Measurements from ENCODE around the gene TMEFF2. TPM values are rescaled to one million over a fixed set of nuclear protein-coding genes. Genes with fewer than 3 reads are reported as not detected.
A peak's percentile ranks its signal among the peaks of the same experiment; 100 is the strongest.

TMEFF2 gene
- total RNA-seq, 1 experiment from 2014 or later = not detected

GRCh38 chr2:192202373-192202772 lies 7.6 kb upstream of the TMEFF2 start:
- Mint-ChIP-seq H3K27ac (ENCODE audit: unreplicated experiment) (no peak overlapping the region), H3K4me3 (ENCODE audit: low read depth, unreplicated experiment) (no peak overlapping the region), H3K9me3 (ENCODE audit: low read depth, unreplicated experiment) (no peaks in the 10 kb centered on the region), H3K27me3 (ENCODE audit: unreplicated experiment) (no peaks in the 10 kb centered on the region), H3K4me1 (ENCODE audit: low read depth, unreplicated experiment) (no peaks in the 10 kb centered on the region), H3K36me3 (ENCODE audit: insufficient read depth, unreplicated experiment) (no peaks in the 10 kb centered on the region)
- CTCF ChIA-PET = interaction anchor here (0.7 kb wide), 1 partner anchor 23 kb away, joined by 3 read pairs; no protein-coding TSS in a partner anchor
- no peak for DNase-seq
- intact Hi-C loops (cut with micrococcal nuclease; ENCODE audit: unreplicated experiment) = no loop called here
- no TSS peak for BruUV-seq (replicated peaks)
- no peak for TF ChIP-seq CTCF (IDR thresholded peaks at IDR 0.05; ENCODE audit: unreplicated experiment)

- TF ChIP-seq CTCF (IDR thresholded peaks at IDR 0.05; ENCODE audit: unreplicated experiment) = no peak
- DNase-seq = no peak
- no peak overlapping the region for H3K27ac Mint-ChIP-seq (ENCODE audit: unreplicated experiment)
- H3K4me3 Mint-ChIP-seq (ENCODE audit: low read depth, unreplicated experiment) = no peak overlapping the region
- H3K4me1 Mint-ChIP-seq (ENCODE audit: low read depth, unreplicated experiment) = peaks cover 6% of the 10 kb centered on the region
- BruUV-seq (replicated peaks) = no TSS peak
- peaks cover 11% of the 10 kb centered on the region for H3K27me3 Mint-ChIP-seq (ENCODE audit: unreplicated experiment)
- CTCF ChIA-PET = no interaction called here
- no peaks in the 10 kb centered on the region for H3K9me3 Mint-ChIP-seq (ENCODE audit: low read depth, unreplicated experiment)
- intact Hi-C loops (cut with micrococcal nuclease; ENCODE audit: unreplicated experiment) = no loop called here
- H3K36me3 Mint-ChIP-seq (ENCODE audit: insufficient read depth, unreplicated experiment) = peaks cover 2% of the 10 kb centered on the region
These were observed 6.4 kb upstream of the TMEFF2 start for GRCh38 chr2:192201116-192201515.

- no peak for DNase-seq
- CTCF ChIA-PET = no interaction called here
These were observed 2.6 kb upstream of the TMEFF2 start for GRCh38 chr2:192197357-192197756.

GRCh38 chr2:192196421-192197194 lies 1.9 kb upstream of the TMEFF2 start:
- Mint-ChIP-seq H3K9me3 (ENCODE audit: low read depth, unreplicated experiment) (no peaks in the 10 kb centered on the region), H3K4me1 (ENCODE audit: low read depth, unreplicated experiment) (peaks cover 27% of the 10 kb centered on the region), H3K36me3 (ENCODE audit: insufficient read depth, unreplicated experiment) (peaks cover 26% of the 10 kb centered on the region), H3K27ac (ENCODE audit: unreplicated experiment) (no peak overlapping the region), H3K4me3 (ENCODE audit: low read depth, unreplicated experiment) (peak overlapping the region; percentile 91), H3K27me3 (ENCODE audit: unreplicated experiment) (peaks cover 56% of the 10 kb centered on the region)
- no peak for TF ChIP-seq CTCF (IDR thresholded peaks at IDR 0.05; ENCODE audit: unreplicated experiment)
- CTCF ChIA-PET = no interaction called here
- no TSS peak for BruUV-seq (replicated peaks)
- no peak for DNase-seq
- intact Hi-C loops (cut with micrococcal nuclease; ENCODE audit: unreplicated experiment) = loop anchor here (5.0 to 10.0 kb wide), 2 partner anchors 156 to 1038 kb away; no protein-coding TSS in a partner anchor

More at GRCh38 chr2:192197357-192197756, 2.6 kb upstream of the TMEFF2 start:
- Mint-ChIP-seq H3K27me3 (ENCODE audit: unreplicated experiment) (peaks cover 48% of the 10 kb centered on the region), H3K27ac (ENCODE audit: unreplicated experiment) (no peak overlapping the region), H3K9me3 (ENCODE audit: low read depth, unreplicated experiment) (no peaks in the 10 kb centered on the region), H3K36me3 (ENCODE audit: insufficient read depth, unreplicated experiment) (peaks cover 26% of the 10 kb centered on the region), H3K4me3 (ENCODE audit: low read depth, unreplicated experiment) (no peak overlapping the region), H3K4me1 (ENCODE audit: low read depth, unreplicated experiment) (peaks cover 27% of the 10 kb centered on the region)
- peak; percentile 13 for TF ChIP-seq CTCF (IDR thresholded peaks at IDR 0.05; ENCODE audit: unreplicated experiment)
- no TSS peak for BruUV-seq (replicated peaks)
- intact Hi-C loops (cut with micrococcal nuclease; ENCODE audit: unreplicated experiment) = loop anchor here (5.0 to 10.0 kb wide), 2 partner anchors 155 to 1037 kb away; no protein-coding TSS in a partner anchor
